ENCODE data around the gene PDLIM7.

The PDLIM7 gene

DNA sequence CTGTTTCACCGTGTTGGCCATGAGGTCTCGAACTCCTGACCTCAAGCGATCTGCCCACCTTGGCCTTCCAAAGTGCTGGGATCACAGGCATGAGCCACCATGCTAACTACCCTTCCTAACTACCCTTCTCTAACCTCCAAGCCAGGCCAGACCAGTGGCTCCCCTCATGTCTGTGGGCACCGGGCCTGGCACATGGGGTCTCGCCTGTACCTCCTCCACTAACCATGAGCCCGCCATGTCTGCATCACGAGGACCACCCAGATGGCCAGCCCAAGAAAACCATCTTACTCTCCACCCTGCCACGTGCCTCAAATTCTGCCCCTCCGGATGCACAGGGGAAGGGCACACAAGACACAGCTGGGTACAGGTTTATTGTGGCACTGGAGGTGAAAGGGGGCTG lies 14.4 kb downstream of the PDLIM7 start:
- no peak for DNase-seq (ENCODE audit: low read depth)
- no peak overlapping the region for H3K4me3 ChIP-seq (ENCODE audit: low read length)

DNA sequence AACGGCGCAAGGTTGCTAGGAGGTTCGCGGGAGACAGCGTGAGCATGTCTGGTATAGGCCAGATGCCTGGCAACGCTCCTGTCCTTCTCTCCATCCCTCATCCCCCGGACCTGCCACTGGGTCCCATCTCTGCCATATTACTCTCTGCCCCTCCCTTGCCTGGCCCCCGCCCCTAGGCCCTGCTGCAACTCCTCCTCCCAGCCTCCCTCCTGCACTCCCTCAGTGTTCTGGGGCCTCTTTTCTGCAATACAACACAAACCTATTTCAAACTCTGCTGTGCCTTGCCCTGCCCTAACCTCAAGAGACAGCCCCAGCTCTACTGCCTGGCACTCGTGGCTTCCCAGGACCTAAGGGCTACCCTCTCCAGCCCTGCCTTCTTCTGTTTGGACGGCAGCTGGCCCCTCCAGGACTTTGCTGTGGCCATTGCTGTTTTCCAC lies 15.0 kb downstream of the PDLIM7 start:
- H3K4me3 ChIP-seq (ENCODE audit: low read length): no peak overlapping the region
- TF ChIP-seq, protein P1, sequence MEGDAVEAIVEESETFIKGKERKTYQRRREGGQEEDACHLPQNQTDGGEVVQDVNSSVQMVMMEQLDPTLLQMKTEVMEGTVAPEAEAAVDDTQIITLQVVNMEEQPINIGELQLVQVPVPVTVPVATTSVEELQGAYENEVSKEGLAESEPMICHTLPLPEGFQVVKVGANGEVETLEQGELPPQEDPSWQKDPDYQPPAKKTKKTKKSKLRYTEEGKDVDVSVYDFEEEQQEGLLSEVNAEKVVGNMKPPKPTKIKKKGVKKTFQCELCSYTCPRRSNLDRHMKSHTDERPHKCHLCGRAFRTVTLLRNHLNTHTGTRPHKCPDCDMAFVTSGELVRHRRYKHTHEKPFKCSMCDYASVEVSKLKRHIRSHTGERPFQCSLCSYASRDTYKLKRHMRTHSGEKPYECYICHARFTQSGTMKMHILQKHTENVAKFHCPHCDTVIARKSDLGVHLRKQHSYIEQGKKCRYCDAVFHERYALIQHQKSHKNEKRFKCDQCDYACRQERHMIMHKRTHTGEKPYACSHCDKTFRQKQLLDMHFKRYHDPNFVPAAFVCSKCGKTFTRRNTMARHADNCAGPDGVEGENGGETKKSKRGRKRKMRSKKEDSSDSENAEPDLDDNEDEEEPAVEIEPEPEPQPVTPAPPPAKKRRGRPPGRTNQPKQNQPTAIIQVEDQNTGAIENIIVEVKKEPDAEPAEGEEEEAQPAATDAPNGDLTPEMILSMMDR (conservative IDR thresholded peaks at IDR 0.05; ENCODE audit: low read depth, low read length): no peak
- no peak for DNase-seq (ENCODE audit: low read depth)

More for the DNA sequence above, 14.4 kb downstream of the PDLIM7 start:
- TF ChIP-seq, protein P1 (conservative IDR thresholded peaks at IDR 0.05; ENCODE audit: low read depth, low read length): no peak

DNA sequence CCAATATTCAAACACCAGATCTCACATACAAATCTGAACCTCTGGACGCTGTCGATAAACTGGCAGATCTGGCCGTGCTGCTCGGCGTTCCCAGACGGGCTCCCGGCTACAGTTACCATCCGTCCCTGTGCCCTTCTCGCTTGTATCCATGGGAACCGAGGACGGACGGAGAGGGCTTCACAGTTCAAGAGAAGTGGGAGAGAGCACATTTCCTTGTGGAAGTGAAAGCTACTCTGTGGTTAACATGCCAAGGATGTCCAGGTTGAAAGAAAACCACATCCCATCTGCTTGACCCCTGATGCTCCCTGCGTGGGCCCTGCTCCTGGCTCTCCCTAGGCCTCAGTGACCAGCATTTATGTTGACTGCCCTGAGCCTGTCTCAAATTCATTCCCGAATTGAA lies 17.6 kb downstream of the PDLIM7 start:
- TF ChIP-seq, protein P1 (conservative IDR thresholded peaks at IDR 0.05; ENCODE audit: low read depth, low read length): no peak
- DNase-seq (ENCODE audit: low read depth): no peak
- no peak overlapping the region for H3K4me3 ChIP-seq (ENCODE audit: low read length)

DNA sequence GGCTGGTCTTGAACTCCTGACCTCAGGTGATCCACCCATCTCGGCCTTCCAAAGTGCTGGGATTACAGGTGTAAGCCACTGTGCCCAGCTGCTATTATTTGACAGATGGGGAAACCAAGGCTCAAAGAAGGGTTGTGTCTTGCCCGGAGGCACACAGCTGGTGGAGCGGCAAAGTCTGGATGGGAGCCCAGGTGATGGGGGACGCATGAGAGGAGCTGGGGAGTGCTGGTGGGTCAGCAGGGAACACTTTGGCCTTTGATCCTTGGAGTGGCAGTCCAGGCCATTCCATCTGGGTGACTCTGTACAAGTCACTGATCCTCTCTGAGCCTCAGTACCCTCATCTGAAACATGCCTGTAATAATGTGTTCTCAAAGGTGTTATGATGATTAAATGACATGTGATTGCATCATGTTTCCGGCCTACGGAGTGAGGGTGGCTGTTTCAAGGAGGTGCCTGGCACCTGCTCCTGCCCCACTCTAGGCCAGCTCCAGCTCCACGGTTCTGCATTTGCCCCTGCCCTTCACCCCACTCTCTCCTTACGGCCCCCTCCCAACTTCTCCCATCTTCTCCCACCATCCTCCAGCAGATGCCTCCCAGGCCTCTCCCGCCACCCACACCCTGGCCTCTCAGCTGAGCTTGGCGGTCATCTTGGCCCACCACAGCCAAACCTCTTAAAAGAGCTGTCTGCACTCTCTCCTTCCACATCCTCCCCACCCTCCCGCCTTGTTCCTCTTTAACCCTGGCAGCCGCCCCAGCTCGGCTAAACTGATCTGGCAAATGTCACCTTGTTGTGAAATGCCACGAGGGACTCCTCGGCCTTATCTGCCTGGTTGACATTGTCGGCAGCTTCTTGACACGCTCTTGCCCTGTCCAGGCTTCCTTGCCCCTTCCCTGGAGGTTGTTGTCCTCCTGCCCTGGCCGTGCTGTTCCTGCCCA lies 18.4 kb downstream of the PDLIM7 start:
- TF ChIP-seq, protein P1 (conservative IDR thresholded peaks at IDR 0.05; ENCODE audit: low read depth, low read length): no peak
- DNase-seq (ENCODE audit: low read depth): no peak
- no peak overlapping the region for H3K4me3 ChIP-seq (ENCODE audit: low read length)

DNA sequence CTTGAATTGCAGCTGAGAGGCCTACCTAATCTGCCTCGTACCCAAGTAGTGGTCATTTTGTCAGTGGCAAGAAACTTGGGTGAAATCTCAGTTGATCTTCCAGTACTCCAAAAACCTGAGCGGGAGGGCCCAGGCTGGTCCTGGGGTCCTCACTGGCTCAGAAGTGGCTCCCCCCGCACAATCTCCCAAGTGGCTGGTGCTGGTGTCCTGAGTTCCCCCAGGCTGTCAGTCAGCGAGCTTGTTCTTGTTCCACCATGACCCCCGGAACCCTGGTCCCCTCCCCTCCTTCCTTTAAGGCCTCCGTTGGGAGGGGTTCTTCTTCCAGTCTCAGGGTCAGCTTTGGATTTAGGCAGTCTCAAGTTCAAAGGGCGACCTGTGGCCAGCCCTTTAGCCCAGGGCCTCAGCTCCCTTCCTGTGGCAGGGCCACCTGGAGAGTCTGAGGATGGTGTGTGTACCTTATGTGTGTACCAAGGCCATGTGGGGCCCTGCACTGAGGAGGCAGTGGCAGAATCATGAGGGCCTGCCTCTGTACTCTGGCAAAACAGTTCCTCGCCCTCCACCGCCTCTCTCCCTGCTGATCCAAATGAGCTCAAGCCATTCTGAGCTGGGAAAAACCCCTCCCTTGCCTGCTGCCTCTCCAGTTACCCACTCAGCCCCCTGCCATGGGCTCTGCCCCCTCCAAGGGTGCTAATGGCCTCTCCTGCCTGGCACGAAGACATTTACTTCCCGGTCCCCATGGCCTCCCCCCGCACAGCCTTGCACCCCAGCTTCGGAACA lies 19.5 kb downstream of the PDLIM7 start:
- no peak overlapping the region for H3K4me3 ChIP-seq (ENCODE audit: low read length)
- TF ChIP-seq, protein P1 (conservative IDR thresholded peaks at IDR 0.05; ENCODE audit: low read depth, low read length): no peak
- DNase-seq (ENCODE audit: low read depth): no peak

DNA sequence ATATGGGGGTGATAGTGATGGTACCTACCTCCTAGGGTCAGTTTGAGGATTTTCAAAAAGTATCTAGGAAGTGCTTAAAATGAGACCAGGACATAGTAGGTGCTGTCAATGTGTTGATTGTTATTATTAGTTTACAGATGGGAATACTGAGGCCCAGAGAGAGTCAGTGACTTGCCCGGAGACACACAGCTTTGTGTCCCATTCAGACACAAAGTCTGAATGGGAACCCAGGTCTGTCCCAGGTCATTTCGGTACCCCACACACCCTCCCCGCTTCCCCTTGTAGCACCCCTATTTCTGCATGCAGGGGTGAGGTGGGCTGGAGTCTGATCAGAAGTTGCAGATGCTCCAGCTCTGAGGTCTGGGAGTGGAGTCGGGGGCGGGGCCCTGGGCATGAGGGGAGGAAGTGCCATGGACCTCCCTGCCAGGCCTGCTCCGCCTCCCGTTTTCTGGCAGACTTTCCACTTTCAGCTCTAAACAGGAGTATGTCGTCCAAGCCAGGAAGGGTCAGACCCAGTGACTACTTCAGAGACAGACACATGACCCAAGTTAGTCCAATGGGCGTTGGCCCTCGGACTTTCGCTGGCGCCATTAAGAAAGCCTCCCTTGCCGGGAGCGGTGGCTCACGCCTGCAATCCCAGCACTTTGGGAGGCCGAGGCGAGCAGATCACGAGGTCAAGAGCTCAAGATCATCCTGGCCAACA lies 20.7 kb downstream of the PDLIM7 start:
- no peak for DNase-seq (ENCODE audit: low read depth)
- TF ChIP-seq, protein P1 (conservative IDR thresholded peaks at IDR 0.05; ENCODE audit: low read depth, low read length): no peak
- H3K4me3 ChIP-seq (ENCODE audit: low read length): no peak overlapping the region

Data from retinal pigment epithelial cell (primary cell).